ENCODE results near the gene COL17A1.

Gene COL17A1

DNA sequence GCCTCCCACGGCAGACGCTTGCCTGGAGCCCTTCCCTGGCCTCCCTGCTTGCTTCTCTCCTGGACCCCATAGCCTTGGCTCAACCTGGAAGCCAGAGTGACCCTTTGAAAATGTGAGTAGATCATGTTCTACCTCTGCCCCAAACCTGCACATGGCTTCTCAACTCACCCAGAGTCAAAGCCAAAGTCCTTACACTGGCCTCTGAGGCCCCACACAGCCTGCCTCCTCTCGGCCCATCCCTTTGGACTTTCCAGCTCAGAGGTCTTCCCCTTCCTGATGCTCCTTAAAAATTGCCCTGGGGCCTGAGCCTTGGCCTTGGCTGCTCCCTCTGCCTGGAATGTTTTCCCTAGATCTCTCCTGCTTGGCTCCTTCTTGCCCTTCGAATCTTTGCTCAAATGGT, 32.5 kb downstream of the COL17A1 start:
- Histone ChIP-seq H3K4me1 (ENCODE audit: low read length) (no peaks in the 10 kb centered on the region), H3K4me2 (ENCODE audit: low read length) (no peak overlapping the region), H3K27me3 (ENCODE audit: low read depth, low read length) (no peaks in the 10 kb centered on the region), H3K27ac (ENCODE audit: low read length) (no peak overlapping the region), H4K20me1 (ENCODE audit: insufficient read depth, low read length) (no peaks in the 10 kb centered on the region), H3K9ac (ENCODE audit: low read length) (no peak overlapping the region), H3K9me3 (ENCODE audit: insufficient read depth, low read length) (no peaks in the 10 kb centered on the region), H2AFZ (ENCODE audit: low read depth, low read length) (no peak overlapping the region), H3K79me2 (ENCODE audit: low read length) (no peaks in the 10 kb centered on the region), H3K4me3 (ENCODE audit: low read length) (no peak overlapping the region), H3K36me3 (replicated peaks; ENCODE audit: low read depth, low read length) (no peaks in the 10 kb centered on the region)
- no peak for TF ChIP-seq EZH2phosphoT487 (IDR thresholded peaks at IDR 0.05; ENCODE audit: low read depth)
- TF ChIP-seq, protein P1, sequence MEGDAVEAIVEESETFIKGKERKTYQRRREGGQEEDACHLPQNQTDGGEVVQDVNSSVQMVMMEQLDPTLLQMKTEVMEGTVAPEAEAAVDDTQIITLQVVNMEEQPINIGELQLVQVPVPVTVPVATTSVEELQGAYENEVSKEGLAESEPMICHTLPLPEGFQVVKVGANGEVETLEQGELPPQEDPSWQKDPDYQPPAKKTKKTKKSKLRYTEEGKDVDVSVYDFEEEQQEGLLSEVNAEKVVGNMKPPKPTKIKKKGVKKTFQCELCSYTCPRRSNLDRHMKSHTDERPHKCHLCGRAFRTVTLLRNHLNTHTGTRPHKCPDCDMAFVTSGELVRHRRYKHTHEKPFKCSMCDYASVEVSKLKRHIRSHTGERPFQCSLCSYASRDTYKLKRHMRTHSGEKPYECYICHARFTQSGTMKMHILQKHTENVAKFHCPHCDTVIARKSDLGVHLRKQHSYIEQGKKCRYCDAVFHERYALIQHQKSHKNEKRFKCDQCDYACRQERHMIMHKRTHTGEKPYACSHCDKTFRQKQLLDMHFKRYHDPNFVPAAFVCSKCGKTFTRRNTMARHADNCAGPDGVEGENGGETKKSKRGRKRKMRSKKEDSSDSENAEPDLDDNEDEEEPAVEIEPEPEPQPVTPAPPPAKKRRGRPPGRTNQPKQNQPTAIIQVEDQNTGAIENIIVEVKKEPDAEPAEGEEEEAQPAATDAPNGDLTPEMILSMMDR (IDR thresholded peaks at IDR 0.05; ENCODE audit: low read depth, low read length): no peak

DNA sequence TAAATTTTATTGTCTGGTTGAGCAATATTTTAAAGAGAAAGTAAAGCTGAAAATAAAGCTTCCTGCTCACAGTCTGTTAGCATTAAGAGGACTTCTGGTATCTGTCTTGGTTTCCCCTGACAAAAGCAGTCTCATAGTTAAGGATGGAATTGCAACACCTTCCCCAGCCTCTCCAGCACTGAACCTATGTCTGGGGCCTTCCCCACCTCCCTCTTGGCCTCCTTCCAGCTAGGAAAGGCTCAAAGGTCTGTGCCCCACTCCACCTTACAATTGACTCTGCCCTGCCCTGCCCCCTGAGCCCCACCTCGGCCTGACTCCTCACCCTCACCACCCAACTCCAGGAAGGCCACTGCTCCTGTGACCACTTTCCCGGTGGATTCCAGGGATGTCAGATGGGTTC, 33.2 kb downstream of the COL17A1 start:
- Histone ChIP-seq H3K79me2 (ENCODE audit: low read length) (no peaks in the 10 kb centered on the region), H3K36me3 (replicated peaks; ENCODE audit: low read depth, low read length) (no peaks in the 10 kb centered on the region), H3K4me1 (ENCODE audit: low read length) (no peaks in the 10 kb centered on the region), H3K27me3 (ENCODE audit: low read depth, low read length) (no peaks in the 10 kb centered on the region), H3K4me2 (ENCODE audit: low read length) (no peak overlapping the region), H3K27ac (ENCODE audit: low read length) (no peak overlapping the region), H3K9ac (ENCODE audit: low read length) (no peak overlapping the region), H2AFZ (ENCODE audit: low read depth, low read length) (no peak overlapping the region), H3K9me3 (ENCODE audit: insufficient read depth, low read length) (no peaks in the 10 kb centered on the region), H3K4me3 (ENCODE audit: low read length) (no peak overlapping the region), H4K20me1 (ENCODE audit: insufficient read depth, low read length) (no peaks in the 10 kb centered on the region)
- TF ChIP-seq, protein P1 (IDR thresholded peaks at IDR 0.05; ENCODE audit: low read depth, low read length): no peak

- no peak overlapping the region for H3K4me2 ChIP-seq (ENCODE audit: low read length)
- no peaks in the 10 kb centered on the region for H4K20me1 ChIP-seq (ENCODE audit: insufficient read depth, low read length)
- no peak overlapping the region for H3K27ac ChIP-seq (ENCODE audit: low read length)
- H2AFZ ChIP-seq (ENCODE audit: low read depth, low read length): no peak overlapping the region
- no peaks in the 10 kb centered on the region for H3K27me3 ChIP-seq (ENCODE audit: low read depth, low read length)
- H3K79me2 ChIP-seq (ENCODE audit: low read length): no peaks in the 10 kb centered on the region
- no peaks in the 10 kb centered on the region for H3K4me1 ChIP-seq (ENCODE audit: low read length)
- no peaks in the 10 kb centered on the region for H3K9me3 ChIP-seq (ENCODE audit: insufficient read depth, low read length)
- no peak for TF ChIP-seq EZH2phosphoT487 (IDR thresholded peaks at IDR 0.05; ENCODE audit: low read depth)
- TF ChIP-seq, protein P1 (IDR thresholded peaks at IDR 0.05; ENCODE audit: low read depth, low read length): no peak
- H3K4me3 ChIP-seq (ENCODE audit: low read length): no peak overlapping the region
- H3K36me3 ChIP-seq (replicated peaks; ENCODE audit: low read depth, low read length): no peaks in the 10 kb centered on the region
- no peak overlapping the region for H3K9ac ChIP-seq (ENCODE audit: low read length)
Measured at GRCh38 chr10:104049504-104050250, 36.0 kb downstream of the COL17A1 start.

GRCh38 chr10:104046651-104047050, 39.0 kb downstream of the COL17A1 start:
- no peak overlapping the region for H3K4me3 ChIP-seq (ENCODE audit: low read length)
- TF ChIP-seq, protein P1 (IDR thresholded peaks at IDR 0.05; ENCODE audit: low read depth, low read length): no peak
- TF ChIP-seq EZH2phosphoT487 (IDR thresholded peaks at IDR 0.05; ENCODE audit: low read depth): no peak

More at GRCh38 chr10:104046651-104047050, 39.0 kb downstream of the COL17A1 start:
- Histone ChIP-seq H3K27me3 (ENCODE audit: low read depth, low read length) (no peaks in the 10 kb centered on the region), H2AFZ (ENCODE audit: low read depth, low read length) (no peak overlapping the region), H3K9me3 (ENCODE audit: insufficient read depth, low read length) (no peaks in the 10 kb centered on the region), H3K4me2 (ENCODE audit: low read length) (no peak overlapping the region), H3K9ac (ENCODE audit: low read length) (no peak overlapping the region), H3K4me1 (ENCODE audit: low read length) (no peaks in the 10 kb centered on the region), H4K20me1 (ENCODE audit: insufficient read depth, low read length) (no peaks in the 10 kb centered on the region), H3K27ac (ENCODE audit: low read length) (no peak overlapping the region), H3K36me3 (replicated peaks; ENCODE audit: low read depth, low read length) (no peaks in the 10 kb centered on the region), H3K79me2 (ENCODE audit: low read length) (no peaks in the 10 kb centered on the region)

Measured in OCI-LY3 (cell line).